ENCODE measurements around the gene LRGUK.

DNA sequence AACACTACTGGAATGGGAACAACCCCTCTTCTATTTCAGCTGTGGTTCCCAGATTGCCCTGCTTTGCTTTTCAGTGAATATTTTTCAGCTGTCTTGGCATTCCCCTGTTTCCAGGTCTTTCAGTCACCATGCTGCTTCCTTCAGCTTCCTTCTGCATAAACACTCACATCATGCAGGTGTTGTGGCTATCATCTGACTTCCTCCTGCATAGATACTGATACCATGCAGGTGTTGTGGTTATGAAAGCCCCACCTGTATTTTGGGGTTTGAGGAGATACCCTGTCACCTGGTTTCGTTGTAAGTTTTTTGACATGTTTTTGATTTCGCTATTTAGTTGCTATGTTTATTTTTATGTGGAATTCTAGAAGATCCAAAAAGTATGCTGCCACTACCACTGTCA, 118.1 kb downstream of the LRGUK start:
- TF ChIP-seq, protein P1, sequence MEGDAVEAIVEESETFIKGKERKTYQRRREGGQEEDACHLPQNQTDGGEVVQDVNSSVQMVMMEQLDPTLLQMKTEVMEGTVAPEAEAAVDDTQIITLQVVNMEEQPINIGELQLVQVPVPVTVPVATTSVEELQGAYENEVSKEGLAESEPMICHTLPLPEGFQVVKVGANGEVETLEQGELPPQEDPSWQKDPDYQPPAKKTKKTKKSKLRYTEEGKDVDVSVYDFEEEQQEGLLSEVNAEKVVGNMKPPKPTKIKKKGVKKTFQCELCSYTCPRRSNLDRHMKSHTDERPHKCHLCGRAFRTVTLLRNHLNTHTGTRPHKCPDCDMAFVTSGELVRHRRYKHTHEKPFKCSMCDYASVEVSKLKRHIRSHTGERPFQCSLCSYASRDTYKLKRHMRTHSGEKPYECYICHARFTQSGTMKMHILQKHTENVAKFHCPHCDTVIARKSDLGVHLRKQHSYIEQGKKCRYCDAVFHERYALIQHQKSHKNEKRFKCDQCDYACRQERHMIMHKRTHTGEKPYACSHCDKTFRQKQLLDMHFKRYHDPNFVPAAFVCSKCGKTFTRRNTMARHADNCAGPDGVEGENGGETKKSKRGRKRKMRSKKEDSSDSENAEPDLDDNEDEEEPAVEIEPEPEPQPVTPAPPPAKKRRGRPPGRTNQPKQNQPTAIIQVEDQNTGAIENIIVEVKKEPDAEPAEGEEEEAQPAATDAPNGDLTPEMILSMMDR (IDR thresholded peaks at IDR 0.05) = no peak
- no peak for TF ChIP-seq POLR2A (IDR thresholded peaks at IDR 0.05)

Measured in esophagus squamous epithelium (tissue), 4 donors.